Fibroblast of lung (primary cell): Measurements from ENCODE around the gene ACTRT2.

Experiments
- CTCF ChIP-seq, 2 donors: IDR thresholded peaks in 1 of 2; conservative IDR thresholded peaks in 1 of 2; 1 replicate in 1 of 2; 2 replicates in 1 of 2; pipeline ENCODE4 v1.5.1; 2011 to 2012; ENCODE audit warnings: low read length in 2 of 2, control low read depth in 1 of 2, inconsistent platforms in 1 of 2, low read depth in 1 of 2, mild to moderate bottlenecking in 1 of 2
- EZH2 ChIP-seq: IDR thresholded peaks from 2 replicates; pipeline ENCODE4 v1.5.1; 2012; ENCODE audit warnings: low read length, control low read depth, mild to moderate bottlenecking; ENCODE audit errors: missing control alignments

- TF ChIP-seq CTCF (conservative IDR thresholded peaks at IDR 0.05 in 1 of 2, IDR thresholded peaks at IDR 0.05 in 1 of 2; ENCODE audit: low read depth in 1 of 2, low read length in 2 of 2), result no peak
- no peak for TF ChIP-seq EZH2
Measured at GRCh38 chr1:3001471-3002348, 19.6 kb upstream of the ACTRT2 start.
